HL-60 (cell line): ENCODE data around the gene ATF6B.

Experiments
- GABPA ChIP-seq: IDR thresholded peaks from 2 replicates; pipeline ENCODE4 v1.6.1; 2012; ENCODE audit warnings: low read depth
- POLR2AphosphoS5 ChIP-seq: IDR thresholded peaks from 2 replicates; pipeline ENCODE4 v1.6.1; 2012; ENCODE audit warnings: low read depth
- REST ChIP-seq: IDR thresholded peaks from 2 replicates; pipeline ENCODE4 v1.6.1; 2012; ENCODE audit warnings: low read depth; ENCODE audit not compliant: insufficient replicate concordance
- TF ChIP-seq, protein P1 (sequence below): IDR thresholded peaks from one replicate; pipeline ENCODE4 v1.5.1; 2011; ENCODE audit warnings: low read length, control low read depth, inconsistent platforms; ENCODE audit not compliant: insufficient read depth

GRCh38 chr6:32177183-32177787 lies 49.2 kb upstream of the ATF6B start:
- TF ChIP-seq, protein P1, sequence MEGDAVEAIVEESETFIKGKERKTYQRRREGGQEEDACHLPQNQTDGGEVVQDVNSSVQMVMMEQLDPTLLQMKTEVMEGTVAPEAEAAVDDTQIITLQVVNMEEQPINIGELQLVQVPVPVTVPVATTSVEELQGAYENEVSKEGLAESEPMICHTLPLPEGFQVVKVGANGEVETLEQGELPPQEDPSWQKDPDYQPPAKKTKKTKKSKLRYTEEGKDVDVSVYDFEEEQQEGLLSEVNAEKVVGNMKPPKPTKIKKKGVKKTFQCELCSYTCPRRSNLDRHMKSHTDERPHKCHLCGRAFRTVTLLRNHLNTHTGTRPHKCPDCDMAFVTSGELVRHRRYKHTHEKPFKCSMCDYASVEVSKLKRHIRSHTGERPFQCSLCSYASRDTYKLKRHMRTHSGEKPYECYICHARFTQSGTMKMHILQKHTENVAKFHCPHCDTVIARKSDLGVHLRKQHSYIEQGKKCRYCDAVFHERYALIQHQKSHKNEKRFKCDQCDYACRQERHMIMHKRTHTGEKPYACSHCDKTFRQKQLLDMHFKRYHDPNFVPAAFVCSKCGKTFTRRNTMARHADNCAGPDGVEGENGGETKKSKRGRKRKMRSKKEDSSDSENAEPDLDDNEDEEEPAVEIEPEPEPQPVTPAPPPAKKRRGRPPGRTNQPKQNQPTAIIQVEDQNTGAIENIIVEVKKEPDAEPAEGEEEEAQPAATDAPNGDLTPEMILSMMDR = no peak
- TF ChIP-seq POLR2AphosphoS5 (no peak; the same call in 1 of the 2 replicates), REST (no peak), GABPA (no peak)
